IMR-90 (cell line): Measurements from ENCODE around the gene DDX20. TPM values are rescaled to one million over a fixed set of nuclear protein-coding genes. Genes with fewer than 3 reads are reported as not detected.

ENCODE experiments used
- ATAC-seq: fragments of 200-7000 bp; cut with Tn5 transposase; 2 replicates; pipeline ENCODE4 v1.9.1; 2020; ENCODE audit warnings: low read depth, mild to moderate bottlenecking, moderate library complexity
- BruUV-seq: library from RNA; stranded (reverse); fragments of 400-500 nt; replicated peaks from 2 replicates; lab custom pipeline; 2021; lab: Mats Ljungman, UMichigan
- CTCF ChIA-PET: fragments of 300-600 bp; formaldehyde crosslinking; extraction: SDS; loops from one replicate; lab custom pipeline; 2021; ENCODE audit warnings: antibody characterized with exemption; lab: Yijun Ruan, JAX
- POLR2A ChIA-PET: fragments of 300-600 bp; sonication (Branson Sonifier 250); formaldehyde crosslinking; loops from one replicate; lab custom pipeline; 2022; ENCODE audit warnings: antibody characterized with exemption; ENCODE audit not compliant: unreplicated experiment; lab: Charles Lee
- DNase-seq: peaks from one replicate; pipeline ENCODE4 v3.0.0; 2013
- H2AFZ ChIP-seq: replicated peaks from 2 replicates; pipeline ENCODE3; 2013; ENCODE audit warnings: low read length, mild to moderate bottlenecking; ENCODE audit not compliant: poor library complexity
- H2AK5ac ChIP-seq: 2 replicates; pipeline ENCODE4 v1.6.1; 2013; ENCODE audit warnings: low read depth, low read length, inconsistent platforms
- H2AK9ac ChIP-seq: replicated peaks from 2 replicates; pipeline ENCODE3; 2013; ENCODE audit warnings: mild to moderate bottlenecking, low read depth, low read length, moderate library complexity; ENCODE audit not compliant: poor library complexity
- H2BK120ac ChIP-seq: 2 replicates; pipeline ENCODE4 v1.6.1; 2013; ENCODE audit warnings: low read depth, low read length, inconsistent platforms
- H2BK15ac ChIP-seq: 3 replicates; pipeline ENCODE4 v1.6.1; 2013; ENCODE audit warnings: low read depth, low read length, inconsistent platforms
- H2BK20ac ChIP-seq: 2 replicates; pipeline ENCODE4 v1.6.1; 2013; ENCODE audit warnings: low read depth, mild to moderate bottlenecking, inconsistent platforms, low read length, moderate library complexity
- H2BK5ac ChIP-seq: 2 replicates; pipeline ENCODE4 v1.6.1; 2013; ENCODE audit warnings: mild to moderate bottlenecking, low read depth, low read length, inconsistent platforms; ENCODE audit not compliant: poor library complexity, severe bottlenecking
- H3K14ac ChIP-seq: replicated peaks from 2 replicates; pipeline ENCODE4 v1.6.1; 2013; ENCODE audit warnings: low read depth, low read length, inconsistent platforms
- H3K18ac ChIP-seq: 2 replicates; pipeline ENCODE4 v1.6.1; 2013; ENCODE audit warnings: low read depth, low read length, control low read depth
- H3K23ac ChIP-seq: 2 replicates; pipeline ENCODE4 v1.6.1; 2013; ENCODE audit warnings: low read depth, low read length, inconsistent platforms
- H3K27ac ChIP-seq: 2 replicates; pipeline ENCODE4 v1.5.1; 2013; ENCODE audit warnings: mild to moderate bottlenecking, control low read depth, low read length; ENCODE audit not compliant: insufficient read depth
- H3K27me3 ChIP-seq: 2 replicates; pipeline ENCODE4 v1.6.1; 2013; ENCODE audit warnings: low read length; ENCODE audit not compliant: control insufficient read depth, insufficient read depth
- H3K36me3 ChIP-seq: 2 replicates; pipeline ENCODE4 v1.6.1; 2013; ENCODE audit warnings: low read length, mixed read lengths; ENCODE audit not compliant: control insufficient read depth, insufficient read depth
- H3K4ac ChIP-seq: 2 replicates; pipeline ENCODE4 v1.6.1; 2013; ENCODE audit warnings: low read depth, low read length, inconsistent platforms
- H3K4me1 ChIP-seq: 2 replicates; pipeline ENCODE4 v1.6.1; 2013; ENCODE audit warnings: low read length, mixed read lengths; ENCODE audit not compliant: control insufficient read depth, insufficient read depth
- H3K4me2 ChIP-seq: 2 replicates; pipeline ENCODE4 v1.6.1; 2013; ENCODE audit warnings: low read depth, mild to moderate bottlenecking, control low read depth, low read length, moderate library complexity
- H3K4me3 ChIP-seq: 2 replicates; pipeline ENCODE4 v1.5.1; 2013; ENCODE audit warnings: low read depth, mild to moderate bottlenecking, control low read depth, low read length, moderate library complexity; ENCODE audit not compliant: insufficient read depth
- H3K56ac ChIP-seq: 2 replicates; pipeline ENCODE4 v1.6.1; 2013; ENCODE audit warnings: low read length, inconsistent platforms; ENCODE audit not compliant: insufficient read depth; ENCODE audit errors: extremely low read depth
- H3K79me1 ChIP-seq, 2 experiments: 2 replicates each; pipeline ENCODE4 v1.6.1; 2013; ENCODE audit warnings: low read length in 2 of 2, inconsistent platforms in 1 of 2, low read depth in 1 of 2
- H3K9ac ChIP-seq: 2 replicates; pipeline ENCODE4 v1.6.1; 2013; ENCODE audit warnings: low read depth, low read length, control low read depth
- H3K9me1 ChIP-seq: 2 replicates; pipeline ENCODE4 v1.6.1; 2013; ENCODE audit warnings: low read length, inconsistent platforms; ENCODE audit not compliant: insufficient read depth
- H3K9me3 ChIP-seq: 2 replicates; pipeline ENCODE4 v1.6.1; 2013; ENCODE audit warnings: low read length; ENCODE audit not compliant: control insufficient read depth, insufficient read depth
- H4K20me1 ChIP-seq: 2 replicates; pipeline ENCODE4 v1.6.1; 2013; ENCODE audit warnings: low read length, inconsistent platforms; ENCODE audit not compliant: insufficient read depth
- H4K5ac ChIP-seq: 2 replicates; pipeline ENCODE4 v1.6.1; 2013; ENCODE audit warnings: mild to moderate bottlenecking, low read depth, low read length, control low read depth
- H4K8ac ChIP-seq, 2 experiments: 2 replicates each; pipeline ENCODE4 v1.6.1; 2013; ENCODE audit warnings: low read depth in 2 of 2, low read length in 2 of 2, control low read depth in 1 of 2, inconsistent platforms in 1 of 2
- H4K91ac ChIP-seq: 2 replicates; pipeline ENCODE4 v1.6.1; 2013; ENCODE audit warnings: low read depth, low read length, inconsistent platforms; ENCODE audit not compliant: insufficient read depth
- FOS ChIP-seq: fragments of 150-350 bp; IDR thresholded peaks from 2 replicates; pipeline ENCODE4 v1.6.1; 2016; ENCODE audit warnings: low read depth, low read length
- MXI1 ChIP-seq: IDR thresholded peaks from 2 replicates; pipeline ENCODE4 v1.6.1; 2012; ENCODE audit warnings: low read depth, mild to moderate bottlenecking, low read length, moderate library complexity, borderline replicate concordance
- WGBS, 2 experiments: methylation state at CpG; one replicate each; pipeline versions ENCODE4 v1.1.5 to v1.1.7; 2013; ENCODE audit warnings: missing lambda C conversion rate in 2 of 2; ENCODE audit not compliant: insufficient read length in 1 of 2; ENCODE audit errors: extremely low coverage in 2 of 2; 5-methylcytosine and 5-hydroxymethylcytosine counted together
- dilution Hi-C: fragments of 300-500 bp; cut with HindIII; formaldehyde crosslinking; loops from one replicate; pipeline ENCODE4 v1.14.3; 2018; ENCODE audit warnings: low sequenced_read_pairs; ENCODE audit not compliant: unreplicated experiment
- in situ Hi-C: fragments of 300-500 bp; cut with MboI; formaldehyde crosslinking; loops from 3 replicates; pipeline ENCODE4 v1.14.3; 2019; ENCODE audit warnings: low sequenced_read_pairs, inconsistent platforms, mixed read lengths
- intact Hi-C: fragments of 100-400 bp; cut with micrococcal nuclease; formaldehyde crosslinking; loops from 2 replicates; pipeline ENCODE4 v1.10.0; 2022
- polyA plus RNA-seq, 3 experiments: library from polyadenylated mRNA; depleted of rRNA; stranded (reverse); fragments of >200 nt; gene quantifications; 2 replicates each; pipeline ENCODE4 v1.2.3, GENCODE V29; 2012; ENCODE audit warnings: low replicate concordance in 1 of 3
- total RNA-seq: library from RNA; depleted of rRNA; stranded (reverse); fragments of >200 nt; gene quantifications from 2 replicates; pipeline ENCODE4 v1.2.3, GENCODE V29; 2012

DDX20 gene
- total and polyA plus RNA-seq, 2 of the 4 experiments (the other 2 are of a cell fraction) = 5.7 to 10.9 TPM

DNA sequence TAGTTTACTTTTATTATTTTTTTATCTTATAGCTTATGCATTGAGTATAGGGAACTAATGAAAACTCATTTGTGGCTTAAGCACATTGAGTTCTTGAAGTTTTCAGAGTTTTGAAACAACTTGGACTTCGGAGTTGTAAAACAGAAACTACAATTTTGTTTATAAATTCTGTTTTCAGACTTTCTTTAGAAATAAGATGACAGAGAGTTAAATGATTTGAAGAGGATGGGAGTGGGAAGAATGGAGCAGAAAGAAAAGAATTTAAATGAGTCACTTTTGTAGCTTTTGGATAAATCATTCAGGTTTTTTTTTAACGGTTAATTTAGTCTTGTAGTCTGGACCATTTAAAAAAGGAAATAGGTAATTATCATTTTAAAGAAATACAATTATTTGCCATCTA is 48.8 kb upstream of the DDX20 start:
- no peak overlapping the region for H4K5ac ChIP-seq
- H2BK5ac ChIP-seq = peak overlapping the region; percentile 73
- no peaks in the 10 kb centered on the region for H4K20me1 ChIP-seq
- in situ Hi-C loops = no loop called here
- TF ChIP-seq FOS (peak; percentile 37; the same call in 1 of the 2 replicates), MXI1 (no peak)
- H3K4me1 ChIP-seq = peaks cover 10% of the 10 kb centered on the region
- H2BK15ac ChIP-seq = no peak overlapping the region
- peaks cover 0 to 31% of the 10 kb centered on the region in 2 experiments; a peak in 2 of 4 replicates for H3K79me1 ChIP-seq
- H3K4me2 ChIP-seq = peak overlapping the region; percentile 76
- dilution Hi-C loops = no loop called here
- no peak overlapping the region for H2BK20ac ChIP-seq
- no peaks in the 10 kb centered on the region for H3K9me3 ChIP-seq
- no peak overlapping the region for H2AK5ac ChIP-seq
- intact Hi-C loops = loop anchor here (1.0 kb wide), 1 partner anchor 199 kb away; no protein-coding TSS in a partner anchor
- BruUV-seq = no TSS peak
- H3K36me3 ChIP-seq = peaks cover 9% of the 10 kb centered on the region
- no CpG with 5 or more reads among the region's 2 CpGs for WGBS, 2 experiments
- DNase-seq (peak; percentile 50), ATAC-seq (0 out of 2 replicates have a peak, but pooled peaks have one; percentile 9)
- H2BK120ac ChIP-seq = no peak overlapping the region
- no peak overlapping the region for H2AK9ac ChIP-seq
- H3K23ac ChIP-seq = no peak overlapping the region
- CTCF ChIA-PET = interaction anchor here (1.2 to 1.6 kb wide), 2 partner anchors 48 to 199 kb away, joined by 3 to 9 read pairs; no protein-coding TSS in a partner anchor
- H4K8ac ChIP-seq = no peak overlapping the region; a peak in 1 of 4 replicates
- H3K56ac ChIP-seq = no peak overlapping the region
- H3K27me3 ChIP-seq = no peaks in the 10 kb centered on the region
- H3K9me1 ChIP-seq = peaks cover 7% of the 10 kb centered on the region; the same call in 1 of the 2 replicates
- POLR2A ChIA-PET = interaction anchor here (0.7 kb wide), 1 partner anchor 225 kb away, joined by 3 read pairs; no protein-coding TSS in a partner anchor
- H3K4me3 ChIP-seq = no peak overlapping the region
- no peak overlapping the region; the same call in 1 of the 2 replicates for H3K27ac ChIP-seq
- no peak overlapping the region for H4K91ac ChIP-seq
- no peak overlapping the region for H3K18ac ChIP-seq
- H3K9ac ChIP-seq = no peak overlapping the region
- H3K14ac ChIP-seq = no peak overlapping the region
- H2AFZ ChIP-seq = no peak overlapping the region
- no peak overlapping the region for H3K4ac ChIP-seq
